Right lobe of liver (tissue), 6 donors: ENCODE measurements around the gene DGKH. TPM values are rescaled to one million over a fixed set of nuclear protein-coding genes. Genes with fewer than 3 reads are reported as not detected.

Experiments used
- ATAC-seq, 4 donors: fragments of 200-7000 bp; cut with Tn5 transposase; one replicate each; pipeline ENCODE4 v1.9.1; 2020; ENCODE audit warnings: mild to moderate bottlenecking in 4 of 4, moderate library complexity in 4 of 4
- DNase-seq, 3 donors: peaks; one replicate each; pipeline ENCODE4 v3.0.0-alpha.2; 2020
- H3K27ac ChIP-seq, 3 donors: fragments of 200-600 bp; one replicate each; pipeline ENCODE4 v1.8.0; 2022
- H3K27me3 ChIP-seq, 2 donors: fragments of 200-600 bp; one replicate each; pipeline ENCODE4 v1.8.0; 2022
- H3K36me3 ChIP-seq, 4 donors: fragments of 200-600 bp; sonication (generic) in 1 of 4; one replicate each; pipeline versions ENCODE4 v1.5.1 to v1.8.0; 2017 to 2022; ENCODE audit warnings: control low read depth in 1 of 4
- H3K4me1 ChIP-seq, 4 donors: fragments of 200-600 bp; sonication (generic) in 1 of 4; one replicate each; pipeline versions ENCODE4 v1.5.1 to v1.8.0; 2017 to 2022; ENCODE audit warnings: control low read depth in 1 of 4
- H3K4me3 ChIP-seq, 3 donors: fragments of 200-600 bp; one replicate each; pipeline ENCODE4 v1.8.0; 2022
- H3K9me3 ChIP-seq, 4 donors: fragments of 200-600 bp; sonication (generic) in 1 of 4; one replicate each; pipeline versions ENCODE4 v1.5.1 to v1.8.0; 2017 to 2022; ENCODE audit warnings: control low read depth in 1 of 4
- POLR2A ChIP-seq: fragments of 450-650 bp; IDR thresholded peaks from one replicate; pipeline ENCODE4 v1.6.1; 2017; ENCODE audit warnings: antibody characterized with exemption, mild to moderate bottlenecking
- WGBS: methylation state at CpG from one replicate; pipeline ENCODE4 v1.1.6; 2018; ENCODE audit warnings: low coverage, low lambda C conversion rate; ENCODE audit not compliant: insufficient coverage; ENCODE audit errors: missing lambda C conversion rate; 5-methylcytosine and 5-hydroxymethylcytosine counted together
- intact Hi-C, 2 donors: fragments of 100-400 bp; cut with DNase I; formaldehyde crosslinking; loops; one replicate each; pipeline versions ENCODE4 v1.11.2 to v1.14.1; 2022
- total RNA-seq, 6 experiments: library from RNA; depleted of rRNA in 2 of 6; stranded (reverse); fragments of >200 nt in 2 of 6; fragmentation: NEBNext Ultra II Directional in 3 of 6; extraction: Animal tissue kit (Norgen Biotek cat#: 25700) in 3 of 6; gene quantifications; one replicate each; pipeline versions ENCODE4 v1.1.0 to v1.2.4, GENCODE V29; 2016 to 2023
- TF ChIP-seq, protein P1 (sequence below), 4 donors: fragments of 200-600 bp in 3 of 4; fragments of 450-650 bp in 1 of 4; IDR thresholded peaks; one replicate each; pipeline versions ENCODE4 v1.5.1 to v1.8.0; 2016 to 2022; ENCODE audit warnings: antibody characterized with exemption in 4 of 4, mild to moderate bottlenecking in 2 of 4
- donor health status: DM: no; HTN: yes; CAD: no.
- donor health status: DM: no; HTN: no; CAD: no.
- donor health status: DM: no; HTN: no; CAD: no.
- donor health status: DM: no; HTN: yes; CAD: no.
- donor health status: DM: no; HTN: yes; CAD: no.

The DGKH gene
- total RNA-seq, 6 experiments from 2014 or later, result 0.95 to 5.1 (median 2.2) TPM

GRCh38 chr13:42164557-42165125, 116.2 kb downstream of the DGKH start:
- WGBS, result 100% methylated on average over 3 of the region's 3 CpGs
- no peak overlapping the region for H3K27ac ChIP-seq
- TF ChIP-seq POLR2A, result no peak
- TF ChIP-seq, protein P1, sequence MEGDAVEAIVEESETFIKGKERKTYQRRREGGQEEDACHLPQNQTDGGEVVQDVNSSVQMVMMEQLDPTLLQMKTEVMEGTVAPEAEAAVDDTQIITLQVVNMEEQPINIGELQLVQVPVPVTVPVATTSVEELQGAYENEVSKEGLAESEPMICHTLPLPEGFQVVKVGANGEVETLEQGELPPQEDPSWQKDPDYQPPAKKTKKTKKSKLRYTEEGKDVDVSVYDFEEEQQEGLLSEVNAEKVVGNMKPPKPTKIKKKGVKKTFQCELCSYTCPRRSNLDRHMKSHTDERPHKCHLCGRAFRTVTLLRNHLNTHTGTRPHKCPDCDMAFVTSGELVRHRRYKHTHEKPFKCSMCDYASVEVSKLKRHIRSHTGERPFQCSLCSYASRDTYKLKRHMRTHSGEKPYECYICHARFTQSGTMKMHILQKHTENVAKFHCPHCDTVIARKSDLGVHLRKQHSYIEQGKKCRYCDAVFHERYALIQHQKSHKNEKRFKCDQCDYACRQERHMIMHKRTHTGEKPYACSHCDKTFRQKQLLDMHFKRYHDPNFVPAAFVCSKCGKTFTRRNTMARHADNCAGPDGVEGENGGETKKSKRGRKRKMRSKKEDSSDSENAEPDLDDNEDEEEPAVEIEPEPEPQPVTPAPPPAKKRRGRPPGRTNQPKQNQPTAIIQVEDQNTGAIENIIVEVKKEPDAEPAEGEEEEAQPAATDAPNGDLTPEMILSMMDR (IDR thresholded peaks at IDR 0.05), result no peak

DNA sequence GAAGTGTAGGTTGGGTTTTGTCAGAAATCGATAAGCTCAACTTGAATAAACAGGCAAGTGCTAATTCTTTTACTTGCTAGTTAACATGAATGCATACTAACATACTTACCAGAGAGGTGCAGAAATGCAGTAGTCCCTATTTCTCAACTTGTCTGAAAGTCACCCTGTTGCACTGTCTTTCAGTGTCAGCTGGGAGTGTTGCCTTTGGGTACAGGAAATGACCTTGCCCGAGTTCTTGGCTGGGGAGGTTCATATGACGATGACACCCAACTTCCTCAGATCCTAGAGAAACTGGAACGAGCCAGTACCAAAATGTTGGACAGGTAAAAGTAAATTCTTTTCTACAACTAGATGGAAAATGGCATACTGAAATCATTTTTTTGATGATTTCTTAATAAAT, 120.0 kb downstream of the DGKH start:
- 72% methylated on average over 4 of the region's 4 CpGs for WGBS
- ATAC-seq, result no peak
- TF ChIP-seq, protein P1 (IDR thresholded peaks at IDR 0.05), result no peak
- TF ChIP-seq POLR2A, result no peak
- Histone ChIP-seq H3K27me3 (no peaks in the 10 kb centered on the region), H3K9me3 (no peaks in the 10 kb centered on the region), H3K27ac (no peak overlapping the region), H3K36me3 (no peaks in the 10 kb centered on the region), H3K4me3 (no peak overlapping the region), H3K4me1 (no peaks in the 10 kb centered on the region)
- DNase-seq, result no peak
- intact Hi-C loops, result no loop called here

More at GRCh38 chr13:42164557-42165125, 116.2 kb downstream of the DGKH start:
- Histone ChIP-seq H3K36me3 (no peaks in the 10 kb centered on the region), H3K9me3 (no peaks in the 10 kb centered on the region), H3K27me3 (no peaks in the 10 kb centered on the region), H3K4me3 (no peak overlapping the region), H3K4me1 (no peaks in the 10 kb centered on the region)
- DNase-seq, result no peak
- no peak for ATAC-seq
- intact Hi-C loops, result no loop called here

DNA sequence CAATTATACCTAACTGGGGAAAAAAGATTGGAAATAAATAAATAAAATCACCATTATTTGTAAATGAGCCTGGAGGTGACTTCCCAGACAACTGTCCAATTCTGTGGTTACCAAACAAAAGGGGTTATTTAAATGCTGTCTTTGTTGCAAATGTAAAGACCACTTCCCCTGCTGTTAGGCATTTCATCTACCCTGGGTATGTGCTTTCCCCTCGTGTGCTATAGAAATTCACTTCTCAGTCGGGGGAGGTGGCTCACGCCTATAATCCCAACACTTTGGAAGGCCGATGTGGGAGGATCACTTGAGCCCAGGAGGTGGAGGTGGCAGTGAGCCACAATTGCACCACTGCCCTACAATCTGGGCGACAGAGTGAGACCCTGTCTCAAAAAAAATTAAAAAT, 121.6 kb downstream of the DGKH start:
- ATAC-seq (no peak), DNase-seq (no peak)
- TF ChIP-seq, protein P1 (IDR thresholded peaks at IDR 0.05), result no peak
- TF ChIP-seq POLR2A, result no peak
- H3K9me3 ChIP-seq, result no peaks in the 10 kb centered on the region
- intact Hi-C loops, result no loop called here
- no peaks in the 10 kb centered on the region for H3K36me3 ChIP-seq
- H3K4me3 ChIP-seq, result no peak overlapping the region
- WGBS, result 90% methylated on average over 5 of the region's 5 CpGs
- no peaks in the 10 kb centered on the region for H3K4me1 ChIP-seq
- H3K27ac ChIP-seq, result no peak overlapping the region
- no peaks in the 10 kb centered on the region for H3K27me3 ChIP-seq

DNA sequence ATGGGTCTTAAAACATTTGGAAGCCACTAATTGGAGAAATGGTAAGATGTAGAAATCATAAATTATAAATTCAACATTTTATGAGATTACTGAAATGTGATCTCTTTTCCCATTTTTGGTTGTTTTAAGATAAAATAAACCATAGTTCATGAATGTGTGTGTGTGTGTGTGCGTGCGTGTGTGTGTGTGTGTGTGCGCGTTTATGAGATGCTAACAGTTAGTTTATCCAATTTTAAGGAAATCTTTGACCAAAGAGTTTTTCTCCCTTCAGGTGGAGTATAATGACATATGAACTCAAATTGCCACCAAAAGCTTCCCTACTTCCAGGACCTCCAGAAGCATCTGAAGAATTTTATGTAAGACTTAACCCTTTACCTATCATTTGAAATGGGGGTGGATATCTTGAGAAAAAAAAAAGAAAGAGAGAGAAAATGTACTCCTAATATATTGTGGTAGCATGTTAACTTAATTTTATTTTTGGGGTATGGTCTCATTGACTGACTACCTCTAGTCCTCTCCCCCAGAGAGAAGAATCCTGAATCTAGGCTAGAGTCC, 125.4 kb downstream of the DGKH start:
- intact Hi-C loops, result no loop called here
- ATAC-seq (no peak), DNase-seq (no peak)
- no peak overlapping the region for H3K27ac ChIP-seq
- WGBS, result 73% methylated on average over 4 of the region's 4 CpGs
- no peaks in the 10 kb centered on the region for H3K27me3 ChIP-seq
- H3K4me3 ChIP-seq, result no peak overlapping the region
- no peaks in the 10 kb centered on the region for H3K9me3 ChIP-seq
- H3K36me3 ChIP-seq, result no peaks in the 10 kb centered on the region
- TF ChIP-seq POLR2A, result no peak
- TF ChIP-seq, protein P1 (IDR thresholded peaks at IDR 0.05), result no peak
- no peaks in the 10 kb centered on the region for H3K4me1 ChIP-seq
